K562 (cell line): ENCODE data around the gene MPPED2. TPM values are rescaled to one million over a fixed set of nuclear protein-coding genes. Genes with fewer than 3 reads are reported as not detected.

Experiments
- ATAC-seq: fragments of 200-7000 bp; cut with Tn5 transposase; 3 replicates; pipeline ENCODE4 v1.9.1; 2020; ENCODE audit warnings: moderate library complexity
- BruUV-seq: library from RNA; stranded (reverse); fragments of 400-500 nt; replicated peaks from 2 replicates; lab custom pipeline; 2021; lab: Mats Ljungman, UMichigan
- CTCF ChIA-PET: fragments of 300-600 bp; formaldehyde crosslinking; extraction: SDS; loops from one replicate; lab custom pipeline; 2021; ENCODE audit warnings: low intra/inter-chr PET ratio; lab: Yijun Ruan, JAX
- POLR2A ChIA-PET: fragments of 300-600, 350-650 bp; sonication (Branson Sonifier 250); formaldehyde crosslinking; extraction: SDS; loops from one replicate; lab custom pipeline; 2021; ENCODE audit warnings: antibody characterized with exemption, inconsistent platforms; lab: Yijun Ruan, JAX
- DNase-seq, 4 experiments: peaks; one replicate each; pipeline versions ENCODE4 v3.0.0 to v3.0.0-alpha.2; 2011 to 2018; ENCODE audit warnings: low spot score in 3 of 4, mixed read lengths in 3 of 4; ENCODE audit errors: extremely low read depth in 1 of 4
- FAIRE-seq: peaks from 2 replicates; lab custom pipeline; 2011; peaks lifted over from hg19 to GRCh38; lab: Jason Lieb, UNC
- H2AFZ ChIP-seq: 2 replicates; pipeline ENCODE4 v1.6.0; 2011; ENCODE audit warnings: low read depth, low read length, control low read depth, inconsistent platforms
- H3K27ac ChIP-seq: fragments of 200-600 bp; 3 replicates; pipeline ENCODE4 v1.8.0; 2011; ENCODE audit warnings: low read depth, mild to moderate bottlenecking, control low read depth, inconsistent platforms, low read length, moderate library complexity, mixed read lengths; ENCODE audit errors: extremely low read depth
- H3K27me3 ChIP-seq, 2 experiments: fragments of 300-600 bp in 1 of 2; 2 replicates in 1 of 2; 3 replicates in 1 of 2; pipeline versions ENCODE4 v1.6.0 to v1.8.0; 2011; ENCODE audit warnings: inconsistent platforms in 2 of 2, low read length in 2 of 2, mild to moderate bottlenecking in 1 of 2, mixed read lengths in 1 of 2, moderate library complexity in 1 of 2; ENCODE audit not compliant: control insufficient read depth in 2 of 2, insufficient read depth in 2 of 2
- H3K36me3 ChIP-seq: fragments of 300-600 bp; 3 replicates; pipeline ENCODE4 v1.8.0; 2011; ENCODE audit warnings: mild to moderate bottlenecking, low read length, inconsistent platforms; ENCODE audit not compliant: control insufficient read depth, insufficient read depth
- H3K4me1 ChIP-seq, 2 experiments: fragments of 200-600 bp in 1 of 2; replicated peaks in 1 of 2; 2 replicates in 1 of 2; 3 replicates in 1 of 2; pipeline versions ENCODE4 v1.5.1 to v1.8.0; 2011; ENCODE audit warnings: inconsistent platforms in 2 of 2, low read length in 2 of 2, mild to moderate bottlenecking in 1 of 2, mixed read lengths in 1 of 2, moderate library complexity in 1 of 2; ENCODE audit not compliant: control insufficient read depth in 2 of 2, insufficient read depth in 2 of 2
- H3K4me2 ChIP-seq: 2 replicates; pipeline ENCODE4 v1.6.1; 2011; ENCODE audit warnings: low read length, control low read depth, inconsistent platforms, mixed read lengths; ENCODE audit not compliant: insufficient read depth
- H3K4me3 ChIP-seq: fragments of 200-600 bp; sonication (generic), shearing (Covaris generic); 2 replicates; pipeline ENCODE4 v1.5.1; 2016; ENCODE audit warnings: control low read depth, inconsistent platforms
- H3K79me2 ChIP-seq: fragments of 200-600 bp; 3 replicates; pipeline ENCODE4 v1.8.0; 2011; ENCODE audit warnings: low read length, inconsistent platforms; ENCODE audit not compliant: control insufficient read depth, insufficient read depth
- H3K9ac ChIP-seq, 2 experiments: 2 replicates each; pipeline versions ENCODE4 v1.6.0 to v1.6.1; 2011; ENCODE audit warnings: low read depth in 2 of 2, low read length in 2 of 2, control low read depth in 1 of 2, inconsistent platforms in 1 of 2, mild to moderate bottlenecking in 1 of 2, mixed read lengths in 1 of 2; ENCODE audit not compliant: insufficient read depth in 1 of 2
- H3K9me1 ChIP-seq: one replicate; pipeline ENCODE4 v1.6.0; 2011; ENCODE audit warnings: inconsistent platforms, mild to moderate bottlenecking, low read length, moderate library complexity; ENCODE audit not compliant: control insufficient read depth, insufficient read depth
- H3K9me3 ChIP-seq: replicated peaks from 2 replicates; pipeline ENCODE4 v1.5.1; 2011; ENCODE audit warnings: low read depth, low read length, inconsistent platforms; ENCODE audit not compliant: control insufficient read depth, insufficient read depth
- H4K20me1 ChIP-seq: replicated peaks from 2 replicates; pipeline ENCODE4 v1.6.1; 2011; ENCODE audit warnings: low read length, inconsistent platforms, mixed read lengths; ENCODE audit not compliant: control insufficient read depth, insufficient read depth
- AFF4 ChIP-seq: sonication (generic); formaldehyde crosslinking; IDR thresholded peaks from 2 replicates; pipeline ENCODE4 v1.8.0; 2023; ENCODE audit warnings: mild to moderate bottlenecking, missing genetic modification reagents
- GTF2A2 ChIP-seq: IDR thresholded peaks from 2 replicates; pipeline ENCODE4 v1.6.1; 2016; ENCODE audit warnings: mild to moderate bottlenecking, missing genetic modification characterization, missing compliant biosample characterization
- WGBS: fragments of 100-300 bp; shearing (Covaris generic); methylation state at CpG from one replicate; pipeline ENCODE4 v1.1.6; 2016; ENCODE audit warnings: low coverage, mixed read lengths; ENCODE audit not compliant: insufficient coverage; ENCODE audit errors: missing lambda C conversion rate; 5-methylcytosine and 5-hydroxymethylcytosine counted together
- in situ Hi-C: fragments of 300-500 bp; cut with MboI; formaldehyde crosslinking; loops from 4 replicates; pipeline ENCODE4 v1.15.0; 2018; ENCODE audit warnings: inconsistent platforms, mixed read lengths
- intact Hi-C: fragments of 100-400 bp; cut with micrococcal nuclease; formaldehyde crosslinking; loops from 2 replicates; pipeline ENCODE4 v1.14.2; 2022
- polyA plus RNA-seq, 8 experiments: library from polyadenylated mRNA; depleted of rRNA in 4 of 8; stranded (reverse) in 5 of 8; unstranded in 3 of 8; fragments of >200 nt; fragmentation: Nextera tagmentation in 2 of 8; fragmentation: Illumina TruSeq in 1 of 8; extraction: Ambion mirVana in 2 of 8; extraction: Trizol in 1 of 8; gene quantifications; 2 replicates each; pipeline versions ENCODE4 v1.2.1 to v1.2.3, GENCODE V29; 2011 to 2014; ENCODE audit warnings: inconsistent platforms in 1 of 8, missing spikeins in 1 of 8
- total RNA-seq, 7 experiments: library from RNA; depleted of rRNA in 6 of 7; stranded (reverse); fragments of >200 nt in 6 of 7; fragmentation: Illumina TruSeq in 2 of 7; extraction: Trizol in 2 of 7; gene quantifications; 2 replicates each; pipeline versions ENCODE4 v1.2.1 to v1.2.3, GENCODE V29; 2011 to 2021; ENCODE audit warnings: low replicate concordance in 1 of 7

MPPED2 gene
- total and polyA plus RNA-seq, 9 of the 15 experiments (the other 6 are each of a cell fraction or from before 2014, with no cell fraction given) = not detected

DNA sequence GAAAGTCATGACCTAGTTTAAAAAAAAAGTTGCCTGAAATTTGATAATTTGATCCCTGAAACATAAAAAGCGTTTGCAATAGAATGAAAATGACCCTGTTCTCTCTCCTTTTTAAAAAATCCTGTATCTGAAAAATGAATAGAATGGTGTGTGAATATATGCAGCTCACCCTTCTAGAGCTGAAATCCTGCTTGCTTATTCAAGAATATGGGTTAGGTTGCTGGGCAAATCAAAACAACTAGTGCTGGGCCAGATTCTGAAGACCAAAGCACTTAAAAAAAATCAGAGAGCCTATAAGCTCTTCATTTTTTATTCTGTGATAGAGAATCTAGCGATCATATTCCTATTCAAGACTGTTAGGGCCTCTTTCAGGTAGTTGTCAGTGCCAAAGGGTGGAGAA is 131.6 kb downstream of the MPPED2 start:
- Histone ChIP-seq H3K4me1 (no peaks in the 10 kb centered on the region), H3K4me2 (no peak overlapping the region), H3K36me3 (no peaks in the 10 kb centered on the region), H3K9me1 (no peaks in the 10 kb centered on the region), H3K27me3 (no peaks in the 10 kb centered on the region), H3K27ac (no peak overlapping the region), H2AFZ (no peak overlapping the region), H3K9ac (no peak overlapping the region), H3K9me3 (no peaks in the 10 kb centered on the region), H3K4me3 (no peak overlapping the region), H4K20me1 (no peaks in the 10 kb centered on the region), H3K79me2 (no peaks in the 10 kb centered on the region)
- FAIRE-seq = no peak
- intact Hi-C loops = no loop called here
- no peak for TF ChIP-seq AFF4 (CRISPR knock-in tag)
- no peak for TF ChIP-seq GTF2A2 (tag)
- DNase-seq = no peak
- ChIA-PET CTCF (no interaction called here), POLR2A (no interaction called here)
- no TSS peak for BruUV-seq
- in situ Hi-C loops = no loop called here
- ATAC-seq = no peak
- 3% methylated on average over 2 of the region's 2 CpGs for WGBS
